K562 (cell line): Measurements from ENCODE around the gene TMEM114. TPM values are rescaled to one million over a fixed set of nuclear protein-coding genes. Genes with fewer than 3 reads are reported as not detected.

Experiments used
- polyA plus RNA-seq, 8 experiments: library from polyadenylated mRNA; depleted of rRNA in 4 of 8; stranded (reverse) in 5 of 8; unstranded in 3 of 8; fragments of >200 nt; fragmentation: Nextera tagmentation in 2 of 8; fragmentation: Illumina TruSeq in 1 of 8; extraction: Ambion mirVana in 2 of 8; extraction: Trizol in 1 of 8; gene quantifications; 2 replicates each; pipeline versions ENCODE4 v1.2.1 to v1.2.3, GENCODE V29; 2011 to 2014; ENCODE audit warnings: inconsistent platforms in 1 of 8, missing spikeins in 1 of 8
- total RNA-seq, 7 experiments: library from RNA; depleted of rRNA in 6 of 7; stranded (reverse); fragments of >200 nt in 6 of 7; fragmentation: Illumina TruSeq in 2 of 7; extraction: Trizol in 2 of 7; gene quantifications; 2 replicates each; pipeline versions ENCODE4 v1.2.1 to v1.2.3, GENCODE V29; 2011 to 2021; ENCODE audit warnings: low replicate concordance in 1 of 7

TMEM114 gene
- total and polyA plus RNA-seq, 9 of the 15 experiments (the other 6 are each of a cell fraction or from before 2014, with no cell fraction given), result not detected

Other genes with a start within 250 kb of the TMEM114 start
- gene METTL22, start 31.2 kb upstream of the TMEM114 start, total RNA-seq (2014; rRNA removed), result 12.6 and 20.0 TPM in 2 replicates
- 11.5 and 14.7 TPM in 2 replicates for gene METTL22, start 31.2 kb upstream of the TMEM114 start, total RNA-seq (2014; rRNA removed; fragmentation: Illumina TruSeq; extraction: Trizol)
- 16.5 and 18.5 TPM in 2 replicates for gene METTL22, start 31.2 kb upstream of the TMEM114 start, total RNA-seq (2015; rRNA removed; fragmentation: Illumina TruSeq; extraction: Trizol)
- gene METTL22, start 31.2 kb upstream of the TMEM114 start, total RNA-seq (2021), result 20.6 and 26.3 TPM in 2 replicates
- gene METTL22, start 31.2 kb upstream of the TMEM114 start, polyA plus RNA-seq (2011; rRNA removed), result 33.2 and 45.8 TPM in 2 replicates
- 21.2 and 22.6 TPM in 2 replicates for gene METTL22, start 31.2 kb upstream of the TMEM114 start, polyA plus RNA-seq (2014; fragmentation: Illumina TruSeq; extraction: Trizol)
- gene METTL22, start 31.2 kb upstream of the TMEM114 start, polyA plus RNA-seq (2014; fragmentation: Nextera tagmentation; extraction: Ambion mirVana), result 10 to 100 TPM in 1 of 2 experiments, 1 to 10 TPM in 1; 6.9 to 12.1 TPM
- 26.0 and 28.8 TPM in 2 replicates for gene METTL22, start 31.2 kb upstream of the TMEM114 start, polyA plus RNA-seq (2014; rRNA removed)
- gene ABAT, start 84.1 kb upstream of the TMEM114 start, total RNA-seq (2014; rRNA removed), result 0.05 TPM in 1 of 2 replicates, not detected in the other
- gene ABAT, start 84.1 kb upstream of the TMEM114 start, total RNA-seq (2014; rRNA removed; fragmentation: Illumina TruSeq; extraction: Trizol), result 0.06 and 0.11 TPM in 2 replicates
- gene ABAT, start 84.1 kb upstream of the TMEM114 start, total RNA-seq (2015; rRNA removed; fragmentation: Illumina TruSeq; extraction: Trizol), result 0.08 and 0.18 TPM in 2 replicates
- 0.31 and 0.49 TPM in 2 replicates for gene ABAT, start 84.1 kb upstream of the TMEM114 start, total RNA-seq (2021)
- 0.18 and 0.45 TPM in 2 replicates for gene ABAT, start 84.1 kb upstream of the TMEM114 start, polyA plus RNA-seq (2011; rRNA removed)
- gene ABAT, start 84.1 kb upstream of the TMEM114 start, polyA plus RNA-seq (2014; fragmentation: Illumina TruSeq; extraction: Trizol), result 0.10 TPM in 1 of 2 replicates, not detected in the other
- gene ABAT, start 84.1 kb upstream of the TMEM114 start, polyA plus RNA-seq (2014; fragmentation: Nextera tagmentation; extraction: Ambion mirVana), result under 1 TPM; 0.01 to 0.04 TPM
- gene ABAT, start 84.1 kb upstream of the TMEM114 start, polyA plus RNA-seq (2014; rRNA removed), result 0.07 and 0.20 TPM in 2 replicates
- 10.1 and 11.2 TPM in 2 replicates for gene TMEM186, start 207.1 kb upstream of the TMEM114 start, total RNA-seq (2014; rRNA removed)
- gene TMEM186, start 207.1 kb upstream of the TMEM114 start, total RNA-seq (2014; rRNA removed; fragmentation: Illumina TruSeq; extraction: Trizol), result 13.1 and 15.4 TPM in 2 replicates
- gene TMEM186, start 207.1 kb upstream of the TMEM114 start, total RNA-seq (2015; rRNA removed; fragmentation: Illumina TruSeq; extraction: Trizol), result 10.1 and 11.0 TPM in 2 replicates
- 17.8 TPM in 2 replicates for gene TMEM186, start 207.1 kb upstream of the TMEM114 start, total RNA-seq (2021)
- 14.9 and 16.4 TPM in 2 replicates for gene TMEM186, start 207.1 kb upstream of the TMEM114 start, polyA plus RNA-seq (2011; rRNA removed)
- 16.2 and 19.7 TPM in 2 replicates for gene TMEM186, start 207.1 kb upstream of the TMEM114 start, polyA plus RNA-seq (2014; fragmentation: Illumina TruSeq; extraction: Trizol)
- gene TMEM186, start 207.1 kb upstream of the TMEM114 start, polyA plus RNA-seq (2014; fragmentation: Nextera tagmentation; extraction: Ambion mirVana), result 10 to 100 TPM; 27.3 to 33.4 TPM
- 17.3 and 18.5 TPM in 2 replicates for gene TMEM186, start 207.1 kb upstream of the TMEM114 start, polyA plus RNA-seq (2014; rRNA removed)
- gene PMM2, start 207.3 kb upstream of the TMEM114 start, total RNA-seq (2014; rRNA removed), result 17.8 and 30.4 TPM in 2 replicates
- 29.8 and 33.9 TPM in 2 replicates for gene PMM2, start 207.3 kb upstream of the TMEM114 start, total RNA-seq (2014; rRNA removed; fragmentation: Illumina TruSeq; extraction: Trizol)
- gene PMM2, start 207.3 kb upstream of the TMEM114 start, total RNA-seq (2015; rRNA removed; fragmentation: Illumina TruSeq; extraction: Trizol), result 37.6 and 42.7 TPM in 2 replicates
- 28.9 and 32.0 TPM in 2 replicates for gene PMM2, start 207.3 kb upstream of the TMEM114 start, total RNA-seq (2021)
- gene PMM2, start 207.3 kb upstream of the TMEM114 start, polyA plus RNA-seq (2011; rRNA removed), result 16.3 and 21.1 TPM in 2 replicates
- 27.2 and 34.0 TPM in 2 replicates for gene PMM2, start 207.3 kb upstream of the TMEM114 start, polyA plus RNA-seq (2014; fragmentation: Illumina TruSeq; extraction: Trizol)
- 1 to 10 TPM; 5.6 to 7.8 TPM for gene PMM2, start 207.3 kb upstream of the TMEM114 start, polyA plus RNA-seq (2014; fragmentation: Nextera tagmentation; extraction: Ambion mirVana)
- 25.9 and 27.1 TPM in 2 replicates for gene PMM2, start 207.3 kb upstream of the TMEM114 start, polyA plus RNA-seq (2014; rRNA removed)